ENCODE measurements around the gene SDF2.

DNA sequence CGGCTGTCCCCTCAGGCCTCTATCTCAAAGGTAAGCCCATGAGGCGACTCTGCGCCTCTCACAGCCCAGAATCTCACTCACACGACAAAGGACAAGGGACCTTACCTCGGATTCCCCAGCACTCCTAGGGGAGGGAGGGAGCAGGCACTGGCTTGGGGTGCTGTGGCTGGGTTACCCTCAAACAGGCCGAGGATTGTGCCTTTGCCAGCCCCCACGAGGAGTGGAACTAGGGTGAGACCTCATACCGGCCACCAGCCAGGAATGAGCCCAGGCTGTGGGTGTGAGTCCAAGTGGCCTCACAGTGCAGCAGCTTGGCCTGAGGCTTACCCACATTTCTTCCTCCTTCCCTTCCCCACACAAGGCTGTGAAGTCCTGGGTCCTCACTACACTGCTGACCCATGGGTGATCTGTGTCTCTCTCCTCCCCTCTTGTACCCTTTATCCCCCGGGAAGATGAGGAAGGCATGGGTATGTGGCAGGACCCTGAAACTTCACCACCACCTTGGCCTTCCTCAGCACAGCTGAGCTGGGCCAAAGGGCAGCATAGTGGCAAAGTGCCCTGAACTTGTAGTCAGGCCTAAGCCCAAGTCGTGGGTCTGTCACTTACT, 44.1 kb upstream of the SDF2 start:
- TF ChIP-seq CTCF (IDR thresholded peaks at IDR 0.05) (no peak), ZFX (IDR thresholded peaks at IDR 0.05; ENCODE audit: borderline replicate concordance) (no peak)

All from 22Rv1 (cell line).